ENCODE results near the gene SLC4A7.

Gene SLC4A7

DNA sequence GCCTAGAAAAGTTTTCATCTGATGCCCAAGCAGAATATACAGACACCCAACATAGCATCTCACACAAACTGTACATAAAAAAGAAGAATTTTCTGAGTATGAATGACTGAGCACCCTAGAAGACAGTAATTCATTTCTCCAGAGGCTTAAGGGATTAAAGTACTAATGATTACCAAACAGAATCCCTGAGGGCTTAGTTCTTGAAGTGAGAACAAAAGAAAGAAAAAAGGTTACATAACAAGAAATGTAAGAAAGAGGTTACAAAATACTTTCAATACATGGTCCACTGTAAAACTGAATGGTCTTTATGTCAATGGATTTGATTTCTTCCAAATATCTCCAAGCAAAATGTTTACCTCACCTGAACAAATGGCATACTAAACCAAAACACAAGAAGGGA lies 105.9 kb downstream of the SLC4A7 start:
- no peaks in the 10 kb centered on the region for H3K27me3 Mint-ChIP-seq
- no peak for DNase-seq
- H3K4me1 Mint-ChIP-seq (ENCODE audit: low read depth), result peaks cover 5% of the 10 kb centered on the region
- peak overlapping the region; percentile 51 for H3K27ac Mint-ChIP-seq
- H3K36me3 Mint-ChIP-seq (ENCODE audit: low read depth), result peaks cover 63% of the 10 kb centered on the region
- no peak overlapping the region for H3K4me3 Mint-ChIP-seq
- no peaks in the 10 kb centered on the region for H3K9me3 Mint-ChIP-seq

DNA sequence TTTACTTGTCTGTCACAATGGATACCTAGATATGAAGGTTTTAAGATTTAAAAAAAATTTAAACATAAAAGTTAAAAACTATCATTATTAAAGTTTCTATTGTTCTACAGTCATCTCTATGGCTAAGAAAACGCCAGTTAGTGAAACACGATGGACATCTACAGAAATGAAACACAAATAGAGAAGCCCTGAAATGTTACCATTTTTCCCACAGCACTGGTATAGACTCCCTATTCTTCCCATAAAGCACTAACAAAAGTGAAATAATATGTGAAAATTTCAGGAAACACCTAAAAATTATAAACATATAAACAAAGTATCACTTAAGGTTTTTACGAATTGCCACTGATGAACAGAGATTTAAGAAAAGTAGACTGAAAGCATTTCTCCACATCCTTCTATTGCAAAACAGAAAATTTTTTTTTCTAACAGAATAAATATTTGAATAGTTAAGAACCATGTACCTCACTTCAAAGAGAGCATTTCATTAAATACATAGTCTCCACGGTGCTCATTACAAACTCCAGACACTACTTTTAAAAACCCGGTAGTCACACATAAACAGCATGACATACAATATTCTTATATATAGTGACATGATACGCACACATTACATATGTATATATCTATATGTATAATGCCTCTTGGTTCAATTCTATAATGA lies 107.9 kb downstream of the SLC4A7 start:
- Mint-ChIP-seq H3K4me1 (ENCODE audit: low read depth) (peaks cover 5% of the 10 kb centered on the region), H3K9me3 (no peaks in the 10 kb centered on the region), H3K27me3 (no peaks in the 10 kb centered on the region), H3K4me3 (no peak overlapping the region), H3K27ac (no peak overlapping the region), H3K36me3 (ENCODE audit: low read depth) (peaks cover 49% of the 10 kb centered on the region)
- no peak for DNase-seq

DNA sequence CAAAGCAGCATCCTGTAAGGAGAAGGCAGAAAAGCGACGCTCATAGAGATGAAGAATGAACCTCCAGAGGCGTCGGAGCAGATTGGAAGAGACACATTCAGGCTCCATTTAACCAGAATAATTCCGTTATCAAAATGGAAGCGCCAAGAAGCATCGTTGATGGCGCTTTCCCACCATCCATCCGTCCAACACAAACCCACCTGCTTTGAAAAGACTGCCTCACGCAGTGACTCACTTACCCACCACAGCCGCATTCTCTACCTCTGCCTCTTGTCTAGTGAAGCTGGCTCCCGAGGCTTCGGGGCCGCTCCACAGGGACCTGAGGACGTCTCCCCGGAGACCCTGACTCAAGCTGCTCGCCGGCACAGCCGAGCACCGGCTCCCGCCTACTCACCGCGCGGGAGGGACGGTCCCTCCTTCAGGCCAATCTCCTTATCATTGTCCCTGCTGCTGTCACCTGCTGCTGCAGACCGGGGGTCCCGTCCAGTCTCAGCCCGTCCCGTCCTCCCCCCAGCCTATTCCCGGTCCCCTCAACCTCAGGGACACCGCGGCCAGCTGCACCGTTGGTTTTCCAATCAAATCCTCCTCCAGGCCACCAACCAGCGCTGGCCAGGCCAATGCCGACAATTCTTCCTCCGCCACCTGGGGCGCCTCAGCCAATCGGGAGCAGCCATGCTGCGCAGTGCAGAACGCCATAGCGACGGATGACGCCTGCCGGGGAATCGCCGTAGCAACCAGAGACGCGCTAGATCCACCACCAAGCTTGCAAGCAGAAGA lies 115.2 kb downstream of the SLC4A7 start, which contains the start of gene NEK10:
Gene NEK10, minus strand, starts transcription at position 553 of the 777 bp plus-strand sequence. CDS start 16,501 bp downstream, outside the sequence.
- Mint-ChIP-seq H3K36me3 (ENCODE audit: low read depth) (peaks cover 8% of the 10 kb centered on the region), H3K9me3 (no peaks in the 10 kb centered on the region), H3K4me1 (ENCODE audit: low read depth) (peaks cover 15% of the 10 kb centered on the region), H3K27me3 (no peaks in the 10 kb centered on the region), H3K27ac (peak within 1 kb of the TSS; percentile 90), H3K4me3 (peak within 1 kb of the TSS; percentile 89)
- peak; percentile 93 for DNase-seq

DNA sequence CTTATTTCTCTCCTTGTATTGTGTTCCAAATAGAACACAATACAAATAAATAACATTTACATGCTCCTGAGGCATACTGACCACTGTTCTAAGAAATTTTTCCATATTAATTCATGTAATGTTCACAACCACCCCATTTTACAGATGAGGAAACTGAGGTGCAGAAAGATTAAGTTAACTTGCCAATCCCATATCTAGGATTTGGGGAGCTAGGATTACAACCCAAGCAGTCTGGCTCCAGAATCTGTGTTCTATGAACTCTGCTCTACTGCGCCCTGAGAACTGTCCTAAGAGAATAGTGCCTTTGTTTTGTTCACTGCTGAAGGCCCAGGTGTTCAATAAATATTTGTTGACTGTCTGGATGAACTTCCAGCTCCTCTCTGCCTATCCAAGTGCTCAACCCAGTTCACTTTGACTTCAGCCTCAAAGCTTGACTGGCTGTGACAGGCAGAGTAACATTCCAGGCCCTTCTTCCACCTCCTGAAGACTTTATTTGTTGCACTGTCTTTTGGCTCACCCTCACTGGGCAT lies 118.1 kb downstream of the SLC4A7 start:
- Mint-ChIP-seq H3K36me3 (ENCODE audit: low read depth) (peaks cover 5% of the 10 kb centered on the region), H3K4me3 (no peak overlapping the region), H3K27me3 (no peaks in the 10 kb centered on the region), H3K9me3 (no peaks in the 10 kb centered on the region), H3K27ac (no peak overlapping the region), H3K4me1 (ENCODE audit: low read depth) (peaks cover 15% of the 10 kb centered on the region)
- DNase-seq, result no peak

DNA sequence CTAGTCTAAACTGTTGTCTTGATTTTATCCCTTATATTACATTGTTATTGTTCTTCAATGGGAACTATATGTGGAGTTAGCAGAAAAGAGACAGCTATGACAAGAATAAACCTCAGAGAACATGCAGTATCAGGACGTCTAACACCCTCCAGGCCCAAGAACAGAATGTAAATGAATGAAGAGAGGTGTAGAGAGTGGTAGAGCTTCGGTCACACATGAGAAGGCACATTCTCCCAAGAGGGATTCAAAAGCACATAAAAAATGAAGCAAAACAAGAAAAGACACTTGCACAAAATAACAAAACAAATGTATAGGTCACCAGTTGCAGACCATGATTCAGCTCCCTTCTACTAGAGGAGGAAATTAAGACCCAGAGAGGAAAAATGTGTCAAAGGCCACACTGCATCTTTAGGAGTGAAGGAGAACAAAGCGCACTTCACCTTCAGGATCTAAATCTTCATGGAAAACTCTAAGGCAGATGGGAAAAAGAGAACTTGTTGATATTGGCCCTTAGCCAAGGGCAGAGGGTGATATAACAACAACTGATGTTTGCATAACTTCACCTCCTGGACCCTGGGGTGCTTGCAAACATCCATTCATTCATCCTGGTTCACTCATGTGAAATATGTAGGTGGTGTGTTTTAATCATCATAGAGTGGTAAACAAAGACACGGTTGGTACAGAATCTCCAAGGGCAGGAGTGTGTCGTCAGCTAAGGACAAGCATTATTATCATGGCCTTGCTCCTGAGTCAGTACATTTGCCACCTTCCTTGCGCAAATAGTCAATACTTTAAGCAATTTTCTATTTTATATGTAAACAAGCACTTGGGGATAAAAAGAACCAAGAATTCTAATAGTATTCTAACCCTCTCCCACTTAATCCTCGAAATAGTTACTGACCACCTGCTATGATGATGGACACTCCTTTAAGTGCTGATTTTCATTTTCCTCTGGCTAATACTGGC lies 123.8 kb downstream of the SLC4A7 start:
- no peak overlapping the region for H3K27ac Mint-ChIP-seq
- no peak for DNase-seq

DNA sequence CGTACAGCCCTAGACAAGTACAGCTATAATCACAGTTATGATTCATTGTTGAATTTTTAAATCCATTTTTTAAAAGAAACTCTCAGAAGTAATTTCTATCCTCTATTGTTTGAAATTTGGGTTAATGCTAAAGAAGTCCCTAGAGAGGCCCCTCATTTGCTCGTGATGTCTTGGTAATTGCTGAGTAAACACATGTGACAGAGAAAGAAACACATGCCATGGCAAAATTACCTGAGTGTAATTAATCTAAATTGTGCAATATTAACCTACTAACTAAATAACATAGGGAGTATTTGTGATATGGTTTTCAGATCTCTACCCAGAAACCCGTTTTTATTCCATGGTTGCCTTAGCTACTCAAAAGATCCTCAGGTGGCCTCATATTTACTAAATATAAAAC lies 125.8 kb downstream of the SLC4A7 start:
- Mint-ChIP-seq H3K27ac (peak overlapping the region; percentile 56), H3K27me3 (no peaks in the 10 kb centered on the region), H3K9me3 (no peaks in the 10 kb centered on the region), H3K4me3 (no peak overlapping the region), H3K36me3 (ENCODE audit: low read depth) (no peaks in the 10 kb centered on the region), H3K4me1 (ENCODE audit: low read depth) (peaks cover 22% of the 10 kb centered on the region)
- no peak for DNase-seq

More for the DNA sequence above, 123.8 kb downstream of the SLC4A7 start:
- Mint-ChIP-seq H3K4me3 (no peak overlapping the region), H3K4me1 (ENCODE audit: low read depth) (peaks cover 22% of the 10 kb centered on the region), H3K36me3 (ENCODE audit: low read depth) (no peaks in the 10 kb centered on the region), H3K27me3 (no peaks in the 10 kb centered on the region), H3K9me3 (no peaks in the 10 kb centered on the region)

DNA sequence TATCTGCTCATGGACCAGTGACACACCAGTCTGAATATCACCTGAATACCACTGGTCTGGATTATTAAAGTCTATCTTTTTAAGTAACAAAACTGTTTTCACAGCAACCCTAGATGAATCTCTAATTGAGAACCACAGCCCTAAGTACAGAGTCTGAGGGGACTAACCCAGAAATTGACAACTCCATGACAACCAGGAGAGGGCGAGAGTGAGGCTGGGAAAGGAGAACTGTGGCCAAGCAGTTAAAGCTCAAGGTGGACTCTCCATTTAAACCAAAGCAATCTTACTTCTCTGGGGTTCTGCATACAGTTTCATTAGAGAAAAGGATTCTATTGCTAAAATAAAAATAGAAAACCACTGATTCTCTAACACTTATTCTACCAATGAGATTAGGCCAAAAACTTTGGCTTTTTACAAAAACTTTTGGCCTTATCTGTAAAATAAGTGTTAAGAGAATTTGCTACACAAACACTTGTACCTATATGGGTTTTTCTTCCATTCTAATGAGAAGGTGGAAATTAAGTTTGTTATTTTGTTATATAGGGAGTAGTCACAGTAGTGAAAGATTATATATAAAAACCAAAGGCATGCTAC lies 126.4 kb downstream of the SLC4A7 start:
- no peak for DNase-seq
- H3K9me3 Mint-ChIP-seq, result no peaks in the 10 kb centered on the region
- no peaks in the 10 kb centered on the region for H3K36me3 Mint-ChIP-seq (ENCODE audit: low read depth)
- peaks cover 22% of the 10 kb centered on the region for H3K4me1 Mint-ChIP-seq (ENCODE audit: low read depth)
- H3K4me3 Mint-ChIP-seq, result no peak overlapping the region
- no peak overlapping the region for H3K27ac Mint-ChIP-seq
- H3K27me3 Mint-ChIP-seq, result no peaks in the 10 kb centered on the region

DNA sequence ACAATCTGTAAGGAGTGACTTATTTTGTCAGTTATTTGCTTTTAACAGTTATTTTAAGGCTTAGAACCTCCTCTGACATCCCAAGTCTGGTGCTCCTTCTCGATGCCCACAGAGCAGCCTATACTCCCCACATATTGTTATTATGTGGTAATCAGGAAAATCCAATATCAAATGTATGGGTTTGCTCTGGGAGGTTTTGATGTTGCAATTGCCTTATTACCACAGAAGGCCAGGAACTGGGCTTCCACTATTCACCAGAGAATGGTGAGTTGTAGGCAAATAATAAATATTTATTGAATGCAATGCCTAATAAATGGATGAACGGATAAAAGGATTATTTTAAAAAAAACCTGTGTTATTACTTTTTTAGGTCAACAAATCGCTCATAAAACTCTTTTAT lies 127.2 kb downstream of the SLC4A7 start:
- Mint-ChIP-seq H3K4me1 (ENCODE audit: low read depth) (peaks cover 22% of the 10 kb centered on the region), H3K9me3 (no peaks in the 10 kb centered on the region), H3K27me3 (no peaks in the 10 kb centered on the region), H3K27ac (no peak overlapping the region), H3K36me3 (ENCODE audit: low read depth) (no peaks in the 10 kb centered on the region), H3K4me3 (no peak overlapping the region)
- no peak for DNase-seq

DNA sequence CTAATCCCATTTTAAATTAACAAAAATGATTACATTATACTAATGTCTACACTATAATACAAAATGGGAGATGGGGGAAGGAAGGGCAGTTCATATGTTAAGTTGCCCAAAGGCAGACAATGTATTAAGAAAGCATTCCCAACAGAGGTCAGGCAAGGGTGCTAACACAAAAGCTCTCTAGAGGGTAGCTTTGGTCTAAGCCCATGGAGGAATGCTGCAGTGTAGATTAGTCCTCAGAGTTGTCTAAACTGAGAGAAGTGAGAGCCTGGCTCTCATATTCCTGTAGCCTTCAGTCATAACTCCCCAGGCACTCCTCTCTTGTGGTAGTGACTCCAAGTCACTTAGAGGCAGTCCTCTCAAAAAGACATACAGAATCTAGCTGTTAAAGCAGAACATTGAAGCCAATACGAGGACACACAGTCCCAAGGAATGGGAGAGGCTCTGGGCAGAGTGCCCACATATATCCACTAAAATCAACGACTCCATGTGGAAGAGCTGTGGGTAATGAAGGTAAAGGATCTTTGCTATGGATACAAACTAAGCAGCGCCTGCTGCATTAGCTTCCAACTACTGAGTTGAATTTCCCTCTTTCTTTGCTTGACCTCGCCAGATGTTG lies 129.5 kb downstream of the SLC4A7 start:
- H3K36me3 Mint-ChIP-seq (ENCODE audit: low read depth), result no peaks in the 10 kb centered on the region
- no peak overlapping the region for H3K4me3 Mint-ChIP-seq
- no peaks in the 10 kb centered on the region for H3K9me3 Mint-ChIP-seq
- H3K27me3 Mint-ChIP-seq, result no peaks in the 10 kb centered on the region
- no peak for DNase-seq
- no peak overlapping the region for H3K27ac Mint-ChIP-seq
- peaks cover 20% of the 10 kb centered on the region for H3K4me1 Mint-ChIP-seq (ENCODE audit: low read depth)

DNA sequence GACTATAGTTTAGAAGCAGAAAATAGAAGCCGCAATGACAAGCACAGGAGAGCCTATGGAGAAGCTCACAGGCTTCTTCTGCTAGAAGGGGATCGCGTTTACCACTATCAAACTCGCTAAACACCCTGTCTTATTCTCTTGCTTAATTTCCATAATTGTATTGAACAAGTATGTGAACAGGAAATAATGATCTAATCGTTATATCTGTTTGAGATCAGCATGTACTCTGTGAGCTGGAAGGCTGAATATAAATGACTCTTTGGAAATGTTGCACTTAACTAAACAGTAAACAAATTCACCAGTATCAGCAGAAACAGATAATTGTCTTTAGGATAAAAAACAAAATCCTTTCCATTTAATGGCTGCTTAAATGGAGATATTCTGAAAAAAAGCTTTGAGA lies 130.0 kb downstream of the SLC4A7 start:
- H3K4me3 Mint-ChIP-seq, result no peak overlapping the region
- peaks cover 19% of the 10 kb centered on the region for H3K4me1 Mint-ChIP-seq (ENCODE audit: low read depth)
- H3K9me3 Mint-ChIP-seq, result no peaks in the 10 kb centered on the region
- H3K36me3 Mint-ChIP-seq (ENCODE audit: low read depth), result no peaks in the 10 kb centered on the region
- no peak overlapping the region for H3K27ac Mint-ChIP-seq
- DNase-seq, result no peak
- H3K27me3 Mint-ChIP-seq, result no peaks in the 10 kb centered on the region

DNA sequence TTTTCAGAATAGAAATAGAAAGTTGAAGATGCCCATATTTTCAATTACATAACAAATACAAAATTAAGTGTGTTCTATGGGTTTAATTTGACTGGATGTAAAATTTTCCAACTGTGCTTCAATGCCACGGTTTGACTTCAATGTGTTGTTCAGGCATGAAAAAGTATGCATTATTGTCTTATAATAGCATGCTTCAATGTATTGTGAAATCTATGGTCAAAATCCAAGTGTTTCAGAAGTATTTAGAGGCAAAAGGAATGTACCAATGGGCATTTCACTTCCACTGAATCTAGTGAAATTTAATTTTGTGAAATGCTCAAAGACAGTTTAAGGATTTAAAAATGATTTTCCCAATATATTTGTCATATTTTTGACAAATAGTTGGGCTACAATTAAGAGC lies 131.0 kb downstream of the SLC4A7 start:
- no peak overlapping the region for H3K4me3 Mint-ChIP-seq
- no peak overlapping the region for H3K27ac Mint-ChIP-seq
- no peak for DNase-seq
- no peaks in the 10 kb centered on the region for H3K9me3 Mint-ChIP-seq
- peaks cover 14% of the 10 kb centered on the region for H3K4me1 Mint-ChIP-seq (ENCODE audit: low read depth)
- no peaks in the 10 kb centered on the region for H3K36me3 Mint-ChIP-seq (ENCODE audit: low read depth)
- no peaks in the 10 kb centered on the region for H3K27me3 Mint-ChIP-seq

DNA sequence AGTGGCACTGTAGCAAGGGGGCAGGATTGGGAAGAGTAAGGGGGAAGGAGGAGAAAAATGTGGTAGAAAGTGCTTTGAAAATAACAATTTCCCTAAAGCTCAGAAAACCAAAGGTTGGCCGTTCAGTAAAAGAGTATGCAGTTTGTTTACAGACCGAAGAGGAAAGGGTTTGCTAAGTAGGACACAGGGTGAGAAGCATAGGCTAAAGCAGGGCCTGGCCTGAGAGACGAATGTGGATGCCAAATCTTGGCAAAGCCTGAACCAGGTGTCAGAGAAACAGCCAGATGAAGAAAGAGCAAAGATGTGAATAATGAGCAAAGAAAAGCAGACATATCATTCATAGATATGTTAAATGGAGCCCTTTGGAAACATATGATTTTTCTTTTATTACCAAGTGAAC lies 132.1 kb downstream of the SLC4A7 start:
- Mint-ChIP-seq H3K27me3 (no peaks in the 10 kb centered on the region), H3K4me3 (no peak overlapping the region), H3K4me1 (ENCODE audit: low read depth) (peaks cover 11% of the 10 kb centered on the region), H3K27ac (no peak overlapping the region), H3K9me3 (no peaks in the 10 kb centered on the region), H3K36me3 (ENCODE audit: low read depth) (no peaks in the 10 kb centered on the region)
- no peak for DNase-seq

DNA sequence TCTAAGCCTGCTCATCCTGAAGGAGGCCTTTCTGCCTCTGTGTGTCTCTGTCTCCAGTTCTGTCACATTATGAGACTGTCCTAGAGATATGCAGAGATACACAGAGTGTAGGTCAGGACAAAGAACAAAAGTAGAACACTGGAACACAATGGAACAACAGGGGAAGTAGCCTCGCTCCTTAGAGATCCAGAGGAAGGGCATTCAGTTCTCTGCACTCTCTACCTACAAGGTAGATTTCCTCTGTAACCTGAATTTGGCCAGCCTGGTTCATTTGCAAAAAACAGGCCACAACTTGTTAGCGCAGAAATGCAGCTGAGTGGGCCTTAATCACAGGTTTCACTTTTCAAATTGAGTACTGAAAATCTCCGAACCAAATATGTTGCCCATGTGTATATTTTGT lies 134.4 kb downstream of the SLC4A7 start:
- Mint-ChIP-seq H3K4me1 (ENCODE audit: low read depth) (peaks cover 15% of the 10 kb centered on the region), H3K27me3 (no peaks in the 10 kb centered on the region), H3K27ac (no peak overlapping the region), H3K36me3 (ENCODE audit: low read depth) (no peaks in the 10 kb centered on the region), H3K9me3 (no peaks in the 10 kb centered on the region), H3K4me3 (no peak overlapping the region)
- DNase-seq, result no peak
